HCT116 (cell line): ENCODE results near the gene GSTM3.

Source experiments
- CTCF ChIP-seq, 3 experiments: fragments of 200-600 bp in 1 of 3; sonication (generic) in 1 of 3; IDR thresholded peaks in 2 of 3; conservative IDR thresholded peaks in 1 of 3; 2 replicates each; pipeline ENCODE4 v1.5.1; 2012 to 2017; ENCODE audit warnings: low read depth in 2 of 3, low read length in 2 of 3, antibody characterized with exemption in 1 of 3, borderline replicate concordance in 1 of 3, control low read depth in 1 of 3, mild to moderate bottlenecking in 1 of 3, mixed read lengths in 1 of 3, mixed run types in 1 of 3, moderate library complexity in 1 of 3; ENCODE audit not compliant: insufficient read depth in 1 of 3
- POLR2A ChIP-seq: IDR thresholded peaks from 2 replicates; pipeline ENCODE4 v1.7.0; 2011; ENCODE audit warnings: borderline replicate concordance; ENCODE audit not compliant: insufficient read depth, insufficient read length; ENCODE audit errors: extremely low read depth

GRCh38 chr1:109765483-109765815, 24.6 kb upstream of the GSTM3 start:
- no peak for TF ChIP-seq CTCF (IDR thresholded peaks at IDR 0.05 in 2 of 3, conservative IDR thresholded peaks at IDR 0.05 in 1 of 3; ENCODE audit: borderline replicate concordance in 1 of 3, insufficient read depth in 1 of 3, low read depth in 2 of 3, low read length in 2 of 3)
- TF ChIP-seq POLR2A: no peak
